Measurements from ENCODE around the gene SHKBP1. TPM values are rescaled to one million over a fixed set of nuclear protein-coding genes. Genes with fewer than 3 reads are reported as not detected.
A peak's percentile ranks its signal among the peaks of the same experiment; 100 is the strongest.
"Not testable (repeated sequence)": the region's sequence is repeated elsewhere in the genome, so short reads cannot be mapped to it uniquely, and the experiment has no call there.

The SHKBP1 gene
- total RNA-seq, 1 experiment from 2014 or later = 17.6 TPM

GRCh38 chr19:40575326-40575725 lies 1.3 kb upstream of the SHKBP1 start:
- in situ Hi-C loops (cut with HindIII; ENCODE audit: low pct_unique_long_range_greater_than_20kb, low sequenced_read_pairs) = no loop called here
- no peak for DNase-seq (ENCODE audit: low read depth, low spot score)

- in situ Hi-C loops (cut with HindIII; ENCODE audit: low pct_unique_long_range_greater_than_20kb, low sequenced_read_pairs) = no loop called here
- no peak for DNase-seq (ENCODE audit: low read depth, low spot score)
These were observed 505 bp upstream of the SHKBP1 start for GRCh38 chr19:40576151-40576584.

GRCh38 chr19:40578442-40578908 lies 1.8 kb downstream of the SHKBP1 start:
- peak; percentile 70 for DNase-seq (ENCODE audit: low read depth, low spot score)
- in situ Hi-C loops (cut with HindIII; ENCODE audit: low pct_unique_long_range_greater_than_20kb, low sequenced_read_pairs) = no loop called here

GRCh38 chr19:40580619-40581018 lies 3.9 kb downstream of the SHKBP1 start:
- no peak for DNase-seq (ENCODE audit: low read depth, low spot score)
- in situ Hi-C loops (cut with HindIII; ENCODE audit: low pct_unique_long_range_greater_than_20kb, low sequenced_read_pairs) = no loop called here

GRCh38 chr19:40581531-40581930 lies 4.9 kb downstream of the SHKBP1 start:
- DNase-seq (ENCODE audit: low read depth, low spot score) = no peak
- in situ Hi-C loops (cut with HindIII; ENCODE audit: low pct_unique_long_range_greater_than_20kb, low sequenced_read_pairs) = no loop called here

- in situ Hi-C loops (cut with HindIII; ENCODE audit: low pct_unique_long_range_greater_than_20kb, low sequenced_read_pairs) = no loop called here
- DNase-seq (ENCODE audit: low read depth, low spot score) = no peak
These were observed 5.8 kb downstream of the SHKBP1 start for GRCh38 chr19:40582467-40582866.

GRCh38 chr19:40583283-40583682 lies 6.6 kb downstream of the SHKBP1 start:
- in situ Hi-C loops (cut with HindIII; ENCODE audit: low pct_unique_long_range_greater_than_20kb, low sequenced_read_pairs) = no loop called here
- DNase-seq (ENCODE audit: low read depth, low spot score) = no peak

GRCh38 chr19:40584007-40584406 lies 7.3 kb downstream of the SHKBP1 start:
- DNase-seq (ENCODE audit: low read depth, low spot score) = peak; percentile 31
- in situ Hi-C loops (cut with HindIII; ENCODE audit: low pct_unique_long_range_greater_than_20kb, low sequenced_read_pairs) = no loop called here

- DNase-seq (ENCODE audit: low read depth, low spot score) = no peak
- in situ Hi-C loops (cut with HindIII; ENCODE audit: low pct_unique_long_range_greater_than_20kb, low sequenced_read_pairs) = no loop called here
These were observed 8.7 kb downstream of the SHKBP1 start for GRCh38 chr19:40585241-40585981.

- in situ Hi-C loops (cut with HindIII; ENCODE audit: low pct_unique_long_range_greater_than_20kb, low sequenced_read_pairs) = no loop called here
- no peak for DNase-seq (ENCODE audit: low read depth, low spot score)
These were observed 9.3 kb downstream of the SHKBP1 start for GRCh38 chr19:40585982-40586422.

- no peak for DNase-seq (ENCODE audit: low read depth, low spot score)
- in situ Hi-C loops (cut with HindIII; ENCODE audit: low pct_unique_long_range_greater_than_20kb, low sequenced_read_pairs) = no loop called here
These were observed 9.9 kb downstream of the SHKBP1 start for GRCh38 chr19:40586611-40587010.

- no peak for DNase-seq (ENCODE audit: low read depth, low spot score)
- in situ Hi-C loops (cut with HindIII; ENCODE audit: low pct_unique_long_range_greater_than_20kb, low sequenced_read_pairs) = no loop called here
These were observed 11.6 kb downstream of the SHKBP1 start for GRCh38 chr19:40588110-40588854.

GRCh38 chr19:40588926-40589569 lies 12.4 kb downstream of the SHKBP1 start:
- in situ Hi-C loops (cut with HindIII; ENCODE audit: low pct_unique_long_range_greater_than_20kb, low sequenced_read_pairs) = no loop called here
- no peak for DNase-seq (ENCODE audit: low read depth, low spot score)

- in situ Hi-C loops (cut with HindIII; ENCODE audit: low pct_unique_long_range_greater_than_20kb, low sequenced_read_pairs) = no loop called here
- DNase-seq (ENCODE audit: low read depth, low spot score) = no peak
These were observed 13.1 kb downstream of the SHKBP1 start for GRCh38 chr19:40589591-40590429.

GRCh38 chr19:40590464-40591265 lies 14.0 kb downstream of the SHKBP1 start:
- in situ Hi-C loops (cut with HindIII; ENCODE audit: low pct_unique_long_range_greater_than_20kb, low sequenced_read_pairs) = no loop called here
- DNase-seq (ENCODE audit: low read depth, low spot score) = no peak

- in situ Hi-C loops (cut with HindIII; ENCODE audit: low pct_unique_long_range_greater_than_20kb, low sequenced_read_pairs); DNase-seq (ENCODE audit: low read depth, low spot score): not testable (repeated sequence)
These were observed 15.1 kb downstream of the SHKBP1 start for GRCh38 chr19:40591724-40592123.

- in situ Hi-C loops (cut with HindIII; ENCODE audit: low pct_unique_long_range_greater_than_20kb, low sequenced_read_pairs) = no loop called here
- peak; percentile 95 for DNase-seq (ENCODE audit: low read depth, low spot score)
These were observed 15.5 kb downstream of the SHKBP1 start for GRCh38 chr19:40592170-40592569.

All from SK-MEL-5 (cell line).